ENCODE results near the gene DOCK8.

DNA sequence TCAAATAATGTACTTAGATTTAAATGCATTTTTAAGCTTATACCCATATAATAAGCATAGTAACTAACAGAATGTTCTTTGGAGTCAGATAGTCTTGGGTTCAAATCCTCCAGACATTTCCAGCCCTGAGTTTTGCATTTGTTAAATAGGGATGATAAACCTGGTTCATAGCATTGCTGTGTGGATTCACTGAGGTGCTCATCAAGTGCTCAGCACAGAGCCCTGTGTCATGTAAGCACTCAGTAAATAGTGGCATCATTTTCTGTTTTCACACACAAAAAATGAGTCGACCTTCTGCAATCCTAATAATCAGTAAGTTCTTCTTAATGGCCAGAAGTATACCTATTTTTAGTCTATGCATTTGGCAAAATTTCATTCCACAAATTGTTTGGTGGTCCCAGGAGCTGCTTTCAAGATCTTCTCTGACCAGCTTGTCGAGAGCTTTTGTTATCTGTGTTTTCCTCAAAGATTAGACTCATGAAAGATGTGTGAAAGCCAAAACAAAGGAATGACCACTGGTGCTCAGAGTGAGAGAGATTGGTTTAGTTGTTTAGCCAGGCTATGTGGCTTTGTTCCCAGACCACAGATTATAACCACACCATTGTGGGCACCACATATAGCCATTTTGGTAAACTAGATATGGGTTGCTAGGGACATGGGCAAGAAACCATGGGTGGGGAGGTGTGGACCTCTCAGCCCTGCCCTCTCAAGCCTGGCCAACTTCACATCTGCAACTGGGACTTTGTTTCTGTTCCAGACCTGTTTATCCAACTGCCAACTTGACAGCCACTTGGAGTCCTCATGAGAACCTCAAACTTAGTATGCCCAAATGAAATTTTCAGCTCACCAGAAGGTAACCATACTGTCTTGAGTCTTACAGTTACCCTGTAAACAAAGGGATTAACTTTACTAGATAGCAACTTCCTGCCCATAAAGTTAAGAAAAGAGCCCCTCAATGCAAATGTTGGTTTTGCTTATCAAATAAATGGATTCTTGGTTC, 45.0 kb downstream of the DOCK8 start:
- no peak for TF ChIP-seq CTCF (conservative IDR thresholded peaks at IDR 0.05; ENCODE audit: low read length)
- no peak for TF ChIP-seq EZH2phosphoT487 (IDR thresholded peaks at IDR 0.05; ENCODE audit: borderline replicate concordance, low read depth, low read length)
